Activated CD8-positive, alpha-beta T cell treated with anti-CD3 and anti-CD28 coated beads for 36 hours (primary cell): ENCODE data around the gene SMTN. TPM values are rescaled to one million over a fixed set of nuclear protein-coding genes. Genes with fewer than 3 reads are reported as not detected.
A peak's percentile ranks its signal among the peaks of the same experiment; 100 is the strongest.

ENCODE experiments used
- ATAC-seq: fragments of 200-7000 bp; cut with Tn5 transposase; one replicate; pipeline ENCODE4 v1.10.0; 2021; ENCODE audit warnings: mild to moderate bottlenecking, moderate library complexity
- CTCF ChIA-PET: fragments of 350-600 bp; sonication (Branson Sonifier 250); formaldehyde crosslinking; loops from one replicate; lab custom pipeline; 2021; ENCODE audit warnings: antibody characterized with exemption; lab: Charles Lee
- POLR2A ChIA-PET: fragments of 350-600 bp; sonication (Branson Sonifier 250); formaldehyde crosslinking; loops from one replicate; lab custom pipeline; 2021; ENCODE audit warnings: antibody characterized with exemption; lab: Charles Lee
- DNase-seq: peaks from one replicate; pipeline ENCODE4 v3.0.0-alpha.2; 2020
- H3K27ac Mint-ChIP-seq: one replicate; pipeline ENCODE4 v1.8.0; 2021; ENCODE audit warnings: mild to moderate bottlenecking, mixed read lengths
- H3K27me3 Mint-ChIP-seq: one replicate; pipeline ENCODE4 v1.8.0; 2021; ENCODE audit warnings: mixed read lengths
- H3K36me3 Mint-ChIP-seq: one replicate; pipeline ENCODE4 v1.8.0; 2021; ENCODE audit warnings: low read depth, mixed read lengths
- H3K4me1 Mint-ChIP-seq: one replicate; pipeline ENCODE4 v1.8.0; 2021; ENCODE audit warnings: low read depth, mixed read lengths
- H3K4me3 Mint-ChIP-seq: one replicate; pipeline ENCODE4 v1.8.0; 2021; ENCODE audit warnings: mild to moderate bottlenecking, moderate library complexity, mixed read lengths
- H3K9me3 Mint-ChIP-seq: one replicate; pipeline ENCODE4 v1.8.0; 2021; ENCODE audit warnings: mixed read lengths
- intact Hi-C: fragments of 100-400 bp; cut with micrococcal nuclease; formaldehyde crosslinking; loops from one replicate; pipeline ENCODE4 v1.10.0; 2022
- total RNA-seq, 2 experiments: library from RNA; stranded (reverse); gene quantifications; one replicate each; pipeline ENCODE4 v1.2.3, GENCODE V29; 2021
- TF ChIP-seq, protein P1 (sequence below): fragments of 200-600 bp; IDR thresholded peaks from one replicate; pipeline ENCODE4 v1.8.0; 2022; ENCODE audit warnings: antibody characterized with exemption, mild to moderate bottlenecking

SMTN gene
- 10 to 100 TPM; 32.0 to 36.3 TPM for total RNA-seq

DNA sequence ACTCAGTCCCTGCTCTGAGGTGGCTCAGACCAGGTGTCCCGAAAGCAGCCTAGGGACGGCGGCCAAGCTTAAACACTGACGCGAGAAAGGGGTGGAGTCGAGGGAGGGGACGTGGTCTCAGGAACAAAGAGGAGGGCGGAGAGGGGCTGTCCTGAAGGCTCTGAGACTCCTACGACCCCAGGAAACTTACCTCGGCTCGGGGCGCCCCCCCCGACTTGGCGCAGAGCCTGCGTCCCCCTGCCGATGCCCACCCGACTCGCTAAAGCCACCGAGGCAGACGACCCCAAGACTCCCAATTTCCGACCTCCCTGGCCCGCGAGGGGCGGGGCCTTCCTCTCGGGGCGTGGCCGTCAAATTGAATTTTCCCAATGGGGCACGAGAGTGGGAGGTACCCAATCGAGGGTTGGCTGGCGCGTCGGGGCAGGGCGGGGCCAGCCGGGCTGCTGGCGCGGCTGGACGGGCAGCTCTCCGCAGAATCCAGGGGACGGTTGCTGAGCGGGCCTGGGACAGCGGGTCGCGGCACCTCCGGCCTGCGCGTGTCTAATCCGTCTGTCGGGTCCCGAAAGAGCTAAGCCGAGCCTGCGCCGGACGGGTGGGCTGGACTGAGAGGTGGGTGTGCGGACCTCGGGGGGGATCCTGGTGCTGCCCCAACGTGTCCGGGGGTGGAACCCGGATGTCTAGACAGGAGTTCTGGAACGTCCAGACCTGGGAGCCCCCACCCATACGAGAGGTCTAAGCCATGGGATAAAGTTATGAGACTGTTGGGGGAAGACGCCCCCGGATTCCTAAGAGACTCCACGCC is at the start of gene SMTN:
SMTN (plus strand) TSS at position 471 of the 802 bp plus-strand sequence. CDS start 1,941 bp downstream, outside the sequence.
- H3K4me3 Mint-ChIP-seq, result peak within 1 kb of the TSS; percentile 97
- ATAC-seq, result peak; percentile 70
- POLR2A ChIA-PET, result interaction anchor here (0.6 to 8.1 kb wide), 6 partner anchors 26 to 155 kb away, joined by 3 to 52 read pairs (median 4); partner anchors contain the start of genes MORC2, SELENOM and TUG1

DNA sequence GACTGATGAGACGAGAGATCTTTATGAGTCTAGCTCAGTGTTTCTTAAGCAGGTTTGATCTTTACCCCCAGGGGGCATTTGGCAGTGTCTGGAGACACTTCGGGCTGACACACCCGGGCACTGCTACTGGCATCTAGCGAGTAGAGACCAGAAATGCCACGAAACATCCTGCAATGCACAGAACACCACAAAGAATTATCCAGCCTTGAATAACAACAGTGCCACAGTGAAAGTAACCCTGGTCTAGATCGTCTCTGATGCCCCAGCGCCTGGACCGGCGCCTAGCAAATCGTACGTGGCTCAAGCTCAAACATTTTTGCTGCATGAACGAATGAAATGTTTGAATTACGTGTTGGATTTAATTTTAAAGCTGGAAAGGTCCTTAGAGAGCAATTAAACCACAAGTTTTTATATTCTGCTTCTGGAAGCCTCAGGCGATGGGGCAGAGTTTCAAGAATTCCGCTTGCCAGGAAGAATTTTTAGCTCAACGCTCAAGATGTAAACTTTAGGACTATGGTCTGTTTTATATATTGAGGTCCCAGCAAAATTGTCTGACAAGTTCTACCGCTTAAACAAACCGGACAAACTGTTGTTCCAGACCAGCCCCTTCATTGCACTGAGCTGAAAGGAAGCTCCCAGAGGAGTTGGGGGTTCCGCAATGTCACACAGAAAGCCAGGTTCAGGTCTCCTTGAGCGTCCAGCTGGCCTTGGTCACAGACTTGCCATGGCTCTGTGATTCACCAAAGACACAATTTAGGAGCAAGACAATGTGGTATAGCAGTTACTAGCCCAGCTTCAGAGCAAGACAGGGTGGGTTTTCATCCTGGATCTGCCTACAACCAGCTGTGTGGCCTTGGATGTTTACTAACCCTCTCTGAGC is 44.2 kb upstream of the SMTN start:
- Mint-ChIP-seq H3K27ac (no peak overlapping the region), H3K36me3 (no peaks in the 10 kb centered on the region), H3K4me3 (no peak overlapping the region), H3K27me3 (peaks cover 2% of the 10 kb centered on the region), H3K9me3 (no peaks in the 10 kb centered on the region), H3K4me1 (no peaks in the 10 kb centered on the region)
- ChIA-PET POLR2A (interaction anchor here (1.1 kb wide), 1 partner anchor 67 kb away, joined by 3 read pairs; no protein-coding TSS in a partner anchor), CTCF (no interaction called here)
- ATAC-seq, result no peak
- DNase-seq, result no peak
- TF ChIP-seq, protein P1, sequence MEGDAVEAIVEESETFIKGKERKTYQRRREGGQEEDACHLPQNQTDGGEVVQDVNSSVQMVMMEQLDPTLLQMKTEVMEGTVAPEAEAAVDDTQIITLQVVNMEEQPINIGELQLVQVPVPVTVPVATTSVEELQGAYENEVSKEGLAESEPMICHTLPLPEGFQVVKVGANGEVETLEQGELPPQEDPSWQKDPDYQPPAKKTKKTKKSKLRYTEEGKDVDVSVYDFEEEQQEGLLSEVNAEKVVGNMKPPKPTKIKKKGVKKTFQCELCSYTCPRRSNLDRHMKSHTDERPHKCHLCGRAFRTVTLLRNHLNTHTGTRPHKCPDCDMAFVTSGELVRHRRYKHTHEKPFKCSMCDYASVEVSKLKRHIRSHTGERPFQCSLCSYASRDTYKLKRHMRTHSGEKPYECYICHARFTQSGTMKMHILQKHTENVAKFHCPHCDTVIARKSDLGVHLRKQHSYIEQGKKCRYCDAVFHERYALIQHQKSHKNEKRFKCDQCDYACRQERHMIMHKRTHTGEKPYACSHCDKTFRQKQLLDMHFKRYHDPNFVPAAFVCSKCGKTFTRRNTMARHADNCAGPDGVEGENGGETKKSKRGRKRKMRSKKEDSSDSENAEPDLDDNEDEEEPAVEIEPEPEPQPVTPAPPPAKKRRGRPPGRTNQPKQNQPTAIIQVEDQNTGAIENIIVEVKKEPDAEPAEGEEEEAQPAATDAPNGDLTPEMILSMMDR, result no peak
- intact Hi-C loops, result no loop called here

More for the DNA sequence above, at the start of gene SMTN:
- no peaks in the 10 kb centered on the region for H3K9me3 Mint-ChIP-seq
- TF ChIP-seq, protein P1, result no peak
- H3K27ac Mint-ChIP-seq, result peak within 1 kb of the TSS; percentile 80
- H3K27me3 Mint-ChIP-seq, result no peaks in the 10 kb centered on the region
- DNase-seq, result peak; percentile 93
- H3K36me3 Mint-ChIP-seq, result peaks cover 4% of the 10 kb centered on the region
- intact Hi-C loops, result loop anchor here (5.0 to 10.0 kb wide), 2 partner anchors 139 to 316 kb away; no protein-coding TSS in a partner anchor
- CTCF ChIA-PET, result interaction anchor here (0.7 to 6.1 kb wide), 7 partner anchors 67 to 232 kb away, joined by 3 to 44 read pairs (median 4); partner anchors contain the start of genes LIMK2, MORC2 and TUG1
- H3K4me1 Mint-ChIP-seq, result peaks cover 25% of the 10 kb centered on the region

DNA sequence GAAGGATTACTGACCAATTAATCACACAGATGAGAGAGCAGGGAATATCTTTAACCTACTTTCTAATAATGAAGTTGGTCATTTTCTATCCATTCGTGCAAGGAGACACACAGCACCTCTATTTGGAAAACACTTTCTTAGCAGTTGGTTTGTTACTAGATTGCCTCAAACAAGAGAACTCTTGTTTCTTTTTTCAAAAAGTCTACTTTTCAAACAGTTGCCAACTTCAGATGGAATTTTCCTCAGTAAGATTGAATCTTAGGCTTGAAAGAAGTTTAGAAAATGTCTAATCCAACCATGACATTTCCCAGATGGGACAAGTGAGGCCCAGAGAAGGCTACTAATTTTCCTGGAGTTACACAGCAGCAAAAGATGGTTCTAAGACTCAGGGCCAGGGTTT is 42.4 kb upstream of the SMTN start:
- ATAC-seq (no peak), DNase-seq (no peak)
- Mint-ChIP-seq H3K4me3 (no peak overlapping the region), H3K36me3 (no peaks in the 10 kb centered on the region), H3K27ac (no peak overlapping the region), H3K9me3 (no peaks in the 10 kb centered on the region), H3K27me3 (peaks cover 2% of the 10 kb centered on the region), H3K4me1 (no peaks in the 10 kb centered on the region)
- ChIA-PET POLR2A (no interaction called here), CTCF (no interaction called here)
- TF ChIP-seq, protein P1, result no peak
- intact Hi-C loops, result no loop called here

DNA sequence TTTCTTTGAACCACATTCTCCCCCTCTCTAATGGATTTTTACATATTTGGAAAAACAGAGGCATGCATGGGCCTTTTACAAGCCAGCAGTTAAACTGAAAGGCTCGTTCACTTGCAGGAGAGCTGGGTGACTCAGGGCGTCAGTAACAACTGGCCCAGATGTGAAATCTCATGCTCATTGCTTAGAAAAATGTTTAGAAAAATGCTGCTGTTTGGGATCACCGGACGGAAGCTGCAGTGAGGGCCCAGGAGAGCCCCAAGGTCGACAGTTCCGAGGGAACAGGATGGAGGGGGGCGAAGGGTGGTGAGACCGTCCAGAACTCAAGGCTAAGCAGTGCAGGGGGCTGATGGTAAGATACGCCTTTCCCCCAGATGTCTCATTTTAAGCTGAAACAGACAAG is 41.7 kb upstream of the SMTN start:
- intact Hi-C loops, result no loop called here
- H3K27ac Mint-ChIP-seq, result no peak overlapping the region
- H3K4me1 Mint-ChIP-seq, result no peaks in the 10 kb centered on the region
- TF ChIP-seq, protein P1, result no peak
- CTCF ChIA-PET, result no interaction called here
- peaks cover 2% of the 10 kb centered on the region for H3K27me3 Mint-ChIP-seq
- H3K36me3 Mint-ChIP-seq, result no peaks in the 10 kb centered on the region
- no peak for ATAC-seq
- POLR2A ChIA-PET, result no interaction called here
- no peak overlapping the region for H3K4me3 Mint-ChIP-seq
- no peak for DNase-seq
- H3K9me3 Mint-ChIP-seq, result no peaks in the 10 kb centered on the region
